Measurements from ENCODE around the gene BTBD7.

The BTBD7 gene

GRCh38 chr14:93302688-93303581, 29.9 kb downstream of the BTBD7 start:
- DNase-seq, result no peak

- peak; percentile 78 for DNase-seq
Observed at GRCh38 chr14:93301821-93302447, 30.9 kb downstream of the BTBD7 start.

- no peak for DNase-seq
Observed at GRCh38 chr14:93299866-93300265, 33.0 kb downstream of the BTBD7 start.

GRCh38 chr14:93299416-93299815, 33.4 kb downstream of the BTBD7 start:
- DNase-seq, result no peak

- DNase-seq, result no peak
Observed at GRCh38 chr14:93295541-93296220, 37.2 kb downstream of the BTBD7 start.

- peak; percentile 95 for DNase-seq
Observed at GRCh38 chr14:93286212-93286890, 46.5 kb downstream of the BTBD7 start.

GRCh38 chr14:93285044-93285443, 47.8 kb downstream of the BTBD7 start:
- DNase-seq, result peak; percentile 48

GRCh38 chr14:93281937-93282336, 50.9 kb downstream of the BTBD7 start:
- DNase-seq, result no peak

GRCh38 chr14:93280743-93281142, 52.1 kb downstream of the BTBD7 start:
- DNase-seq, result no peak

- no peak for DNase-seq
Observed at GRCh38 chr14:93276031-93276716, 56.7 kb downstream of the BTBD7 start.

- no peak for DNase-seq
Observed at GRCh38 chr14:93274055-93274806, 58.6 kb downstream of the BTBD7 start.

GRCh38 chr14:93271111-93271510, 61.7 kb downstream of the BTBD7 start:
- no peak for DNase-seq

- DNase-seq, result peak; percentile 33
Observed at GRCh38 chr14:93269341-93270068, 63.3 kb downstream of the BTBD7 start.

- no peak for DNase-seq
Observed at GRCh38 chr14:93268406-93268805, 64.4 kb downstream of the BTBD7 start.

GRCh38 chr14:93267149-93267711, 65.6 kb downstream of the BTBD7 start:
- no peak for DNase-seq

GRCh38 chr14:93266127-93266526, 66.7 kb downstream of the BTBD7 start:
- no peak for DNase-seq

- DNase-seq, result no peak
Observed at GRCh38 chr14:93263416-93263815, 69.4 kb downstream of the BTBD7 start.

- DNase-seq, result no peak
Observed at GRCh38 chr14:93262446-93262845, 70.4 kb downstream of the BTBD7 start.

- DNase-seq, result no peak
Observed at GRCh38 chr14:93249128-93249831, 83.6 kb downstream of the BTBD7 start.

- no peak for DNase-seq
Observed at GRCh38 chr14:93246534-93246933, 86.3 kb downstream of the BTBD7 start.

Data from kidney glomerular epithelial cell (primary cell).